BE2C (cell line): ENCODE results near the gene PRKG1.

Experiments used
- DNase-seq: peaks from one replicate; pipeline ENCODE4 v3.0.0-alpha.2; 2020
- H3K27me3 ChIP-seq: fragments of 250-450 bp; sonication (Bioruptor Pico); 2 replicates; pipeline ENCODE4 v1.5.1; 2020; ENCODE audit warnings: mild to moderate bottlenecking
- H3K36me3 ChIP-seq: fragments of 250-450 bp; sonication (Bioruptor Pico); 2 replicates; pipeline ENCODE4 v1.5.1; 2020; ENCODE audit warnings: mild to moderate bottlenecking
- H3K4me1 ChIP-seq: fragments of 250-450 bp; sonication (Bioruptor Pico); 2 replicates; pipeline ENCODE4 v1.5.1; 2020
- H3K4me3 ChIP-seq: 2 replicates; pipeline ENCODE4 v1.5.1; 2011; ENCODE audit warnings: low read depth, low read length
- H3K9me3 ChIP-seq: fragments of 250-450 bp; sonication (Bioruptor Pico); 2 replicates; pipeline ENCODE4 v1.5.1; 2020
- CTCF ChIP-seq: IDR thresholded peaks from 2 replicates; pipeline ENCODE4 v1.5.1; 2012; ENCODE audit warnings: mild to moderate bottlenecking, low read depth, low read length

The PRKG1 gene

GRCh38 chr10:51357170-51357569 lies 282.9 kb downstream of the PRKG1 start:
- H3K4me3 ChIP-seq: no peak overlapping the region
- no peak for DNase-seq
- H3K4me1 ChIP-seq: no peaks in the 10 kb centered on the region
- H3K9me3 ChIP-seq: no peaks in the 10 kb centered on the region
- no peak for TF ChIP-seq CTCF
- H3K27me3 ChIP-seq: no peaks in the 10 kb centered on the region
- H3K36me3 ChIP-seq: no peaks in the 10 kb centered on the region

- Histone ChIP-seq H3K27me3 (no peaks in the 10 kb centered on the region), H3K4me3 (no peak overlapping the region), H3K36me3 (no peaks in the 10 kb centered on the region), H3K4me1 (no peaks in the 10 kb centered on the region), H3K9me3 (no peaks in the 10 kb centered on the region)
- no peak for DNase-seq
- no peak for TF ChIP-seq CTCF
These were observed 283.9 kb downstream of the PRKG1 start for GRCh38 chr10:51358227-51358626.

GRCh38 chr10:51363415-51363814 lies 289.1 kb downstream of the PRKG1 start:
- no peaks in the 10 kb centered on the region for H3K4me1 ChIP-seq
- no peaks in the 10 kb centered on the region for H3K36me3 ChIP-seq
- no peak overlapping the region for H3K4me3 ChIP-seq
- no peaks in the 10 kb centered on the region for H3K27me3 ChIP-seq
- no peak for DNase-seq
- no peak for TF ChIP-seq CTCF
- no peaks in the 10 kb centered on the region for H3K9me3 ChIP-seq

GRCh38 chr10:51364674-51365073 lies 290.4 kb downstream of the PRKG1 start:
- no peaks in the 10 kb centered on the region for H3K4me1 ChIP-seq

GRCh38 chr10:51366044-51366443 lies 291.8 kb downstream of the PRKG1 start:
- no peak for TF ChIP-seq CTCF
- no peak for DNase-seq
- H3K27me3 ChIP-seq: no peaks in the 10 kb centered on the region
- no peak overlapping the region for H3K4me3 ChIP-seq
- H3K4me1 ChIP-seq: no peaks in the 10 kb centered on the region
- no peaks in the 10 kb centered on the region for H3K36me3 ChIP-seq
- no peaks in the 10 kb centered on the region for H3K9me3 ChIP-seq

More at GRCh38 chr10:51364674-51365073, 290.4 kb downstream of the PRKG1 start:
- no peak for TF ChIP-seq CTCF
- H3K36me3 ChIP-seq: no peaks in the 10 kb centered on the region
- DNase-seq: no peak
- H3K9me3 ChIP-seq: no peaks in the 10 kb centered on the region
- H3K27me3 ChIP-seq: no peaks in the 10 kb centered on the region
- no peak overlapping the region for H3K4me3 ChIP-seq

GRCh38 chr10:51367127-51367526 lies 292.8 kb downstream of the PRKG1 start:
- Histone ChIP-seq H3K9me3 (no peaks in the 10 kb centered on the region), H3K27me3 (no peaks in the 10 kb centered on the region), H3K36me3 (no peaks in the 10 kb centered on the region), H3K4me3 (no peak overlapping the region), H3K4me1 (no peaks in the 10 kb centered on the region)
- DNase-seq: no peak
- TF ChIP-seq CTCF: no peak
